MM.1S (cell line): ENCODE data around the gene GAL.
A peak's percentile ranks its signal among the peaks of the same experiment; 100 is the strongest.

Experiments used
- DNase-seq: peaks from one replicate; pipeline ENCODE4 v3.0.0-alpha.2; 2015
- H2AFZ ChIP-seq: fragments of 300-600 bp; sonication (generic); 2 replicates; pipeline ENCODE4 v1.6.0; 2016; ENCODE audit warnings: antibody characterized with exemption, low read length
- H3F3A ChIP-seq: fragments of 300-600 bp; sonication (generic); 2 replicates; pipeline ENCODE4 v1.6.1; 2016; ENCODE audit warnings: mild to moderate bottlenecking, antibody characterized with exemption, low read length, moderate library complexity, mixed read lengths; ENCODE audit not compliant: insufficient read depth
- H3K27ac ChIP-seq: fragments of 300-600 bp; sonication (generic); 2 replicates; pipeline ENCODE4 v1.5.1; 2016; ENCODE audit warnings: mild to moderate bottlenecking, low read length
- H3K27me3 ChIP-seq: fragments of 300-600 bp; sonication (generic); replicated peaks from 2 replicates; pipeline ENCODE4 v1.6.0; 2016; ENCODE audit warnings: low read length; ENCODE audit not compliant: insufficient read depth
- H3K36me3 ChIP-seq: fragments of 300-600 bp; sonication (generic); replicated peaks from 2 replicates; pipeline ENCODE4 v1.6.1; 2016; ENCODE audit warnings: mild to moderate bottlenecking, low read length, mixed read lengths; ENCODE audit not compliant: insufficient read depth
- H3K4me1 ChIP-seq: fragments of 300-600 bp; sonication (generic); 2 replicates; pipeline ENCODE4 v1.6.1; 2016; ENCODE audit warnings: low read length, mixed read lengths
- H3K4me2 ChIP-seq: fragments of 300-600 bp; sonication (generic); 2 replicates; pipeline ENCODE4 v1.6.0; 2016; ENCODE audit warnings: low read depth, low read length
- H3K4me3 ChIP-seq: fragments of 300-600 bp; sonication (generic); 2 replicates; pipeline ENCODE4 v1.5.1; 2016; ENCODE audit warnings: low read length, mixed read lengths
- H3K79me2 ChIP-seq: fragments of 300-600 bp; sonication (generic); 2 replicates; pipeline ENCODE4 v1.6.1; 2016; ENCODE audit warnings: mixed run types, low read length, mixed read lengths
- H3K9ac ChIP-seq: fragments of 300-600 bp; sonication (generic); 2 replicates; pipeline ENCODE4 v1.6.1; 2016; ENCODE audit warnings: low read length, mixed read lengths
- H3K9me2 ChIP-seq: fragments of 300-600 bp; sonication (generic); replicated peaks from 2 replicates; pipeline ENCODE4 v1.6.1; 2016; ENCODE audit warnings: mild to moderate bottlenecking, low read length, mixed read lengths; ENCODE audit not compliant: insufficient read depth
- H3K9me3 ChIP-seq: fragments of 300-600 bp; sonication (generic); replicated peaks from 2 replicates; pipeline ENCODE4 v1.6.1; 2016; ENCODE audit warnings: mild to moderate bottlenecking, low read length, mixed read lengths; ENCODE audit not compliant: insufficient read depth
- H4K20me1 ChIP-seq: fragments of 300-600 bp; sonication (generic); 2 replicates; pipeline ENCODE4 v1.6.1; 2016; ENCODE audit warnings: mild to moderate bottlenecking, low read length, moderate library complexity, mixed read lengths; ENCODE audit not compliant: insufficient read depth
- CTCF ChIP-seq: fragments of 300-600 bp; sonication (generic); IDR thresholded peaks from 2 replicates; pipeline ENCODE4 v1.5.1; 2016; ENCODE audit warnings: antibody characterized with exemption, low read length, mixed read lengths
- EZH2 ChIP-seq: fragments of 300-600 bp; sonication (generic); optimal IDR thresholded peaks from 2 replicates; pipeline ENCODE3; 2017; ENCODE audit warnings: low read depth, mild to moderate bottlenecking, antibody characterized with exemption, low read length, mixed read lengths
- EZH2phosphoT487 ChIP-seq: fragments of 300-600 bp; sonication (generic); IDR thresholded peaks from 2 replicates; pipeline ENCODE4 v1.6.1; 2018; ENCODE audit warnings: antibody characterized with exemption, low read length

Gene GAL

DNA sequence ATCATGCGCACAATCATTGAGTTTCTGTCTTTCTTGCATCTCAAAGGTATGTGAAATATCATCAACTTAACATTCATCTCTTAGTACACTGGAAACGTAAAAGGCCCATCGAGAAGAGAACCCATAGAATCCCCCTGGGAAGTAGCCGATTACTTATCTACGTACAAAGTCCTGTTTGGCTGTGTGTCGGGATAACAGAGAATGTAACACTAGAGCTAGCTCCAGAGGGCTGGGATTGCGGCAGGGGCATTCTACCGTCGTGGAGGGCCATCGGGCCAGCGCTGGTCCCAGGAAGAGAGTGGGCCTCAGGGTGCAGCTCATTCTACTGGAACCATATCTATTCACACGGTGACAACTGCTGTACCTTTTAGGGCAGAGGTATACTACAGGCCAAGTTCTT is 4.5 kb downstream of the GAL start:
- TF ChIP-seq CTCF, result no peak
- TF ChIP-seq EZH2phosphoT487, result no peak
- no peak for TF ChIP-seq EZH2
- H3K4me2 ChIP-seq, result no peak overlapping the region
- no peak overlapping the region for H3K27ac ChIP-seq
- no peaks in the 10 kb centered on the region for H3K9me2 ChIP-seq
- H3K27me3 ChIP-seq, result peaks cover 71% of the 10 kb centered on the region
- H3K36me3 ChIP-seq, result no peaks in the 10 kb centered on the region
- no peaks in the 10 kb centered on the region for H4K20me1 ChIP-seq
- no peak overlapping the region for H3K4me3 ChIP-seq
- no peak overlapping the region for H3K9ac ChIP-seq
- H3K79me2 ChIP-seq, result no peaks in the 10 kb centered on the region
- no peak for DNase-seq
- no peaks in the 10 kb centered on the region for H3F3A ChIP-seq
- H3K4me1 ChIP-seq, result no peaks in the 10 kb centered on the region
- no peak overlapping the region for H2AFZ ChIP-seq
- H3K9me3 ChIP-seq, result no peaks in the 10 kb centered on the region

- H3K27ac ChIP-seq, result no peak overlapping the region
- H3K36me3 ChIP-seq, result no peaks in the 10 kb centered on the region
- TF ChIP-seq CTCF (no peak), EZH2phosphoT487 (no peak), EZH2 (no peak)
- H3K9me2 ChIP-seq, result no peaks in the 10 kb centered on the region
- H3F3A ChIP-seq, result no peaks in the 10 kb centered on the region
- no peaks in the 10 kb centered on the region for H4K20me1 ChIP-seq
- H3K4me3 ChIP-seq, result no peak overlapping the region
- no peak overlapping the region for H3K4me2 ChIP-seq
- no peak overlapping the region for H2AFZ ChIP-seq
- H3K27me3 ChIP-seq, result peaks cover 65% of the 10 kb centered on the region
- no peaks in the 10 kb centered on the region for H3K79me2 ChIP-seq
- H3K9me3 ChIP-seq, result no peaks in the 10 kb centered on the region
- DNase-seq, result no peak
- no peaks in the 10 kb centered on the region for H3K4me1 ChIP-seq
- no peak overlapping the region for H3K9ac ChIP-seq
These were observed 5.6 kb downstream of the GAL start for GRCh38 chr11:68689737-68690625.

- H3K9me2 ChIP-seq, result no peaks in the 10 kb centered on the region
- no peaks in the 10 kb centered on the region for H3K9me3 ChIP-seq
- H3K27me3 ChIP-seq, result peaks cover 56% of the 10 kb centered on the region
- no peaks in the 10 kb centered on the region for H3K4me1 ChIP-seq
- H4K20me1 ChIP-seq, result no peaks in the 10 kb centered on the region
- no peak overlapping the region for H3K27ac ChIP-seq
- H3K4me3 ChIP-seq, result no peak overlapping the region
- no peaks in the 10 kb centered on the region for H3F3A ChIP-seq
- TF ChIP-seq CTCF (peak; percentile 15; the same call in 1 of the 2 replicates), EZH2 (no peak)
- no peaks in the 10 kb centered on the region for H3K36me3 ChIP-seq
- no peak overlapping the region for H3K4me2 ChIP-seq
- H2AFZ ChIP-seq, result no peak overlapping the region
- no peaks in the 10 kb centered on the region for H3K79me2 ChIP-seq
- DNase-seq, result no peak
- no peak overlapping the region for H3K9ac ChIP-seq
These were observed 6.5 kb downstream of the GAL start for GRCh38 chr11:68690671-68691401.
